GM19328 (cell line): ENCODE data around the gene MEX3A.
"Not testable (repeated sequence)": the region's sequence is repeated elsewhere in the genome, so short reads cannot be mapped to it uniquely, and the experiment has no call there.

Experiments
- ATAC-seq: cut with Tn5 transposase; IDR thresholded peaks from one replicate; pipeline ENCODE4 v1.9.1; 2021; ENCODE audit warnings: mild to moderate bottlenecking, moderate library complexity; ENCODE audit not compliant: unreplicated experiment

The MEX3A gene

GRCh38 chr1:156081180-156081916 is 917 bp downstream of the MEX3A start:
- ATAC-seq = no peak

GRCh38 chr1:156080863-156081179 is 1.4 kb downstream of the MEX3A start:
- no peak for ATAC-seq

- no peak for ATAC-seq
Measured at GRCh38 chr1:156080241-156080862, 1.9 kb downstream of the MEX3A start.

GRCh38 chr1:156079762-156080161 is 2.5 kb downstream of the MEX3A start:
- no peak for ATAC-seq

GRCh38 chr1:156078728-156079127 is 3.5 kb downstream of the MEX3A start:
- no peak for ATAC-seq

GRCh38 chr1:156077430-156077760 is 4.9 kb downstream of the MEX3A start:
- ATAC-seq = no peak

- no peak for ATAC-seq
Measured at GRCh38 chr1:156076609-156077429, 5.4 kb downstream of the MEX3A start.

GRCh38 chr1:156075775-156076204 is 6.5 kb downstream of the MEX3A start:
- no peak for ATAC-seq

GRCh38 chr1:156075162-156075561 is 7.1 kb downstream of the MEX3A start:
- no peak for ATAC-seq

GRCh38 chr1:156074661-156075060 is 7.6 kb downstream of the MEX3A start:
- no peak for ATAC-seq

- ATAC-seq = no peak
Measured at GRCh38 chr1:156073740-156074139, 8.5 kb downstream of the MEX3A start.

- no peak for ATAC-seq
Measured at GRCh38 chr1:156073110-156073687, 9.1 kb downstream of the MEX3A start.

- ATAC-seq = no peak
Measured at GRCh38 chr1:156072251-156072650, 10.0 kb downstream of the MEX3A start.

- ATAC-seq = not testable (repeated sequence)
Measured at GRCh38 chr1:156071332-156071816, 10.9 kb downstream of the MEX3A start.

GRCh38 chr1:156070548-156070947 is 11.7 kb downstream of the MEX3A start:
- ATAC-seq = no peak

GRCh38 chr1:156069490-156070455 is 12.5 kb downstream of the MEX3A start:
- no peak for ATAC-seq

GRCh38 chr1:156067262-156067661 is 15.0 kb downstream of the MEX3A start:
- no peak for ATAC-seq

- no peak for ATAC-seq
Measured at GRCh38 chr1:156065871-156066270, 16.4 kb downstream of the MEX3A start.

- no peak for ATAC-seq
Measured at GRCh38 chr1:156065212-156065611, 17.1 kb downstream of the MEX3A start.

- ATAC-seq = no peak
Measured at GRCh38 chr1:156064615-156065014, 17.6 kb downstream of the MEX3A start.

GRCh38 chr1:156063997-156064285 is 18.3 kb downstream of the MEX3A start:
- no peak for ATAC-seq
